ENCODE results near the gene VTN.

Gene VTN

GRCh38 chr17:28370035-28370743, at the start of gene VTN:
Gene VTN, minus strand, starts transcription at chr17:28370307. Its CDS starts 104 bp downstream, at chr17:28370203.
- DNase-seq (ENCODE audit: low read depth in 2 of 2): no peak

- peak; percentile 24 to 48 for DNase-seq (ENCODE audit: low read depth in 2 of 2)
Observed at GRCh38 chr17:28416703-28417311, 46.7 kb upstream of the VTN start.

GRCh38 chr17:28415886-28416285, 45.8 kb upstream of the VTN start:
- no peak for DNase-seq (ENCODE audit: low read depth in 2 of 2)

GRCh38 chr17:28413804-28414203, 43.7 kb upstream of the VTN start:
- DNase-seq (ENCODE audit: low read depth in 2 of 2): no peak

GRCh38 chr17:28412099-28412498, 42.0 kb upstream of the VTN start:
- DNase-seq (ENCODE audit: low read depth in 2 of 2): no peak

- DNase-seq (ENCODE audit: low read depth in 2 of 2): no peak
Observed at GRCh38 chr17:28407974-28408306, 37.8 kb upstream of the VTN start.

GRCh38 chr17:28407130-28407973, 37.2 kb upstream of the VTN start:
- no peak for DNase-seq (ENCODE audit: low read depth in 2 of 2)

- DNase-seq (ENCODE audit: low read depth in 2 of 2): no peak
Observed at GRCh38 chr17:28406473-28406814, 36.3 kb upstream of the VTN start.

GRCh38 chr17:28405632-28406472, 35.7 kb upstream of the VTN start, which contains the start of gene SLC46A1:
Gene SLC46A1, minus strand, starts transcription at chr17:28406212. Its CDS starts 98 bp downstream, at chr17:28406114.
- DNase-seq (ENCODE audit: low read depth in 2 of 2): peak in 1 of 2 experiments; percentile 70

GRCh38 chr17:28404812-28405570, 34.9 kb upstream of the VTN start:
- DNase-seq (ENCODE audit: low read depth in 2 of 2): no peak

GRCh38 chr17:28404461-28404811, 34.3 kb upstream of the VTN start:
- no peak for DNase-seq (ENCODE audit: low read depth in 2 of 2)

GRCh38 chr17:28404007-28404406, 33.9 kb upstream of the VTN start:
- no peak for DNase-seq (ENCODE audit: low read depth in 2 of 2)

GRCh38 chr17:28402844-28403243, 32.7 kb upstream of the VTN start:
- no peak for DNase-seq (ENCODE audit: low read depth in 2 of 2)

GRCh38 chr17:28402224-28402630, 32.1 kb upstream of the VTN start:
- DNase-seq (ENCODE audit: low read depth in 2 of 2): no peak

- no peak for DNase-seq (ENCODE audit: low read depth in 2 of 2)
Observed at GRCh38 chr17:28399808-28400207, 29.7 kb upstream of the VTN start.

- no peak for DNase-seq (ENCODE audit: low read depth in 2 of 2)
Observed at GRCh38 chr17:28398280-28398981, 28.3 kb upstream of the VTN start.

GRCh38 chr17:28397687-28398279, 27.7 kb upstream of the VTN start:
- DNase-seq (ENCODE audit: low read depth in 2 of 2): no peak

- DNase-seq (ENCODE audit: low read depth in 2 of 2): no peak
Observed at GRCh38 chr17:28397275-28397674, 27.2 kb upstream of the VTN start.

- no peak for DNase-seq (ENCODE audit: low read depth in 2 of 2)
Observed at GRCh38 chr17:28396635-28397239, 26.6 kb upstream of the VTN start.

- DNase-seq (ENCODE audit: low read depth in 2 of 2): no peak
Observed at GRCh38 chr17:28395968-28396367, 25.9 kb upstream of the VTN start.
